Testis (tissue), 3 donors: ENCODE results near the gene ZNF581. TPM values are rescaled to one million over a fixed set of nuclear protein-coding genes. Genes with fewer than 3 reads are reported as not detected.

Experiments
- DNase-seq: peaks from one replicate; pipeline ENCODE4 v3.0.0-alpha.2; 2019
- H3K27ac ChIP-seq, 2 donors: fragments of 200-600 bp; sonication (generic); one replicate each; pipeline ENCODE4 v1.5.1; 2019
- H3K27me3 ChIP-seq: fragments of 200-600 bp; sonication (generic); one replicate; pipeline ENCODE4 v1.5.1; 2019
- H3K36me3 ChIP-seq: fragments of 200-600 bp; sonication (generic); one replicate; pipeline ENCODE4 v1.5.1; 2017; ENCODE audit warnings: low read depth; ENCODE audit errors: missing control alignments
- H3K4me1 ChIP-seq: fragments of 200-600 bp; sonication (generic); one replicate; pipeline ENCODE4 v1.5.1; 2019
- H3K4me3 ChIP-seq, 2 donors: fragments of 200-600 bp; sonication (generic); one replicate each; pipeline ENCODE4 v1.5.1; 2017 to 2019
- H3K9me3 ChIP-seq: fragments of 200-600 bp; sonication (generic); one replicate; pipeline ENCODE4 v1.5.1; 2017
- CTCF ChIP-seq, 3 experiments: fragments of 450-650 bp in 2 of 3; fragments of 200-600 bp in 1 of 3; sonication (generic) in 1 of 3; IDR thresholded peaks; one replicate each; pipeline ENCODE4 v1.5.1; 2016 to 2019; ENCODE audit warnings: antibody characterized with exemption in 3 of 3, mild to moderate bottlenecking in 2 of 3, moderate library complexity in 1 of 3
- POLR2A ChIP-seq: fragments of 450-650 bp; IDR thresholded peaks from one replicate; pipeline ENCODE4 v1.6.1; 2017; ENCODE audit warnings: antibody characterized with exemption, mild to moderate bottlenecking, moderate library complexity
- WGBS, 2 donors: methylation state at CpG; one replicate each; pipeline ENCODE4 v1.1.5; 2018; 5-methylcytosine and 5-hydroxymethylcytosine counted together
- intact Hi-C: fragments of 100-400 bp; cut with DNase I; formaldehyde crosslinking; loops from one replicate; pipeline ENCODE4 v1.15.1; 2023; ENCODE audit warnings: low total_unique reads
- polyA plus RNA-seq: library from polyadenylated mRNA; stranded (reverse); fragments of 350-450 nt; fragmentation: Illumina TruSeq; extraction: RNeasy Lipid Tissue Mini Kit (QIAGEN cat#74804); gene quantifications from one replicate; pipeline ENCODE4 v1.2.3, GENCODE V29; 2014; ENCODE audit warnings: low read depth, low replicate concordance; ENCODE audit not compliant: insufficient read depth
- total RNA-seq, 2 donors: library from RNA; depleted of rRNA; stranded (reverse); fragments of >200 nt; gene quantifications; one replicate each; pipeline ENCODE4 v1.2.3, GENCODE V29; 2016

Gene ZNF581
- total and polyA plus RNA-seq, 3 donors from 2014 or later: 17.3 to 31.2 (median 18.4) TPM

DNA sequence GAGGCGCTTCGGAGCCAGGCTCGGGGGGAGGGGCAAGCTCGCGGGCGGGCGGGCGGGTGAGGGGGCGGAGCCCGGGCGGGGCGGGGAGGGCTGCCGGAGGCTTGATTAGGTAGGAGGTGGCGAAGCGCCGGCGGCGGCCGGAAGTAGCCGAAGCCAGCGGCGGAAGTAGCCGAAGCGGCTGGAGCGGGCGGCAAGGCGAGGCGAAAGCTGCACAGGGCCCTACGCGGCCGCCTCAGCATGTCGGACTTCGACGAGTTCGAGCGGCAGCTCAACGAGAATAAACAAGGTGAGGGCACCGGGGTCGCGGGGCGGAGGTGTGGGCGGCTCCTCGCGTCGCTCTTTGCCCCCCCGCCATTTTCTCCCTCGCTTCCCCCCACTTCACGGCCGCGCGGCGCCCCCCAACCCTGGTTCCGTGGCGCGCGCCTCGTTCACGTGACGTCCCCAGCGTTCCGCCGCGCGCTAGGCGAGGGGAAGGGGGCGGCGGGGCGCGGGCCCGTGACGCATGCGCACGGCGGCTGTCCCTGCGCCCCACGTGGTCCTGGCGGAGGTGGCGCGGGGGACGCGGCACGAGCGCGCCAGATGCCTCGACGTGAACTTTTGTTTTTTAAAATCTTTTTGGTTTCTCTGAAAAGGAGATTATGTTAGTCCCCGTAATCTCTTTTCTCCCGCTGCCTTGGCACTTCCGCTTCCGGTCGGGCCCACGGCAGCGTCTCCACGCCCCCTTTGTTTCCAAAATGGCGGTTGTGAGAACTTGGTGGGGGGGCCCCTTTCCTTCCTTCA, 11.6 kb downstream of the ZNF581 start, which contains the start of gene U2AF2:
Gene U2AF2, plus strand, starts transcription at position 168 of the 780 bp plus-strand sequence. Its CDS starts 70 bp downstream, at position 238.
- 1% methylated on average over 56 to 93 of the region's 95 CpGs for WGBS, 2 donors

GRCh38 chr19:55655648-55656040, 12.2 kb downstream of the ZNF581 start:
- Histone ChIP-seq H3K4me3 (peak overlapping the region; percentile 82 to 97), H3K9me3 (no peaks in the 10 kb centered on the region), H3K4me1 (peaks cover 49% of the 10 kb centered on the region), H3K27ac (peak overlapping the region; percentile 96 to 100), H3K36me3 (no peaks in the 10 kb centered on the region), H3K27me3 (no peaks in the 10 kb centered on the region)
- 0 to 1% methylated on average over 19 of the region's 19 CpGs for WGBS, 2 donors
- intact Hi-C loops: no loop called here
- TF ChIP-seq CTCF (IDR thresholded peaks at IDR 0.05) (no peak), POLR2A (no peak)
- DNase-seq: no peak

More for the DNA sequence above, 11.6 kb downstream of the ZNF581 start, which contains the start of gene U2AF2:
- Histone ChIP-seq H3K27me3 (no peaks in the 10 kb centered on the region), H3K27ac (peak within 1 kb of the TSS; percentile 96 to 100), H3K36me3 (no peaks in the 10 kb centered on the region), H3K4me1 (peaks cover 43% of the 10 kb centered on the region), H3K4me3 (peak within 1 kb of the TSS; percentile 82 to 97), H3K9me3 (no peaks in the 10 kb centered on the region)
- TF ChIP-seq POLR2A: no peak
- no peak for TF ChIP-seq CTCF (IDR thresholded peaks at IDR 0.05)
- intact Hi-C loops: no loop called here
- peak; percentile 97 for DNase-seq

GRCh38 chr19:55656552-55656951, 13.1 kb downstream of the ZNF581 start:
- peaks cover 55% of the 10 kb centered on the region for H3K4me1 ChIP-seq

DNA sequence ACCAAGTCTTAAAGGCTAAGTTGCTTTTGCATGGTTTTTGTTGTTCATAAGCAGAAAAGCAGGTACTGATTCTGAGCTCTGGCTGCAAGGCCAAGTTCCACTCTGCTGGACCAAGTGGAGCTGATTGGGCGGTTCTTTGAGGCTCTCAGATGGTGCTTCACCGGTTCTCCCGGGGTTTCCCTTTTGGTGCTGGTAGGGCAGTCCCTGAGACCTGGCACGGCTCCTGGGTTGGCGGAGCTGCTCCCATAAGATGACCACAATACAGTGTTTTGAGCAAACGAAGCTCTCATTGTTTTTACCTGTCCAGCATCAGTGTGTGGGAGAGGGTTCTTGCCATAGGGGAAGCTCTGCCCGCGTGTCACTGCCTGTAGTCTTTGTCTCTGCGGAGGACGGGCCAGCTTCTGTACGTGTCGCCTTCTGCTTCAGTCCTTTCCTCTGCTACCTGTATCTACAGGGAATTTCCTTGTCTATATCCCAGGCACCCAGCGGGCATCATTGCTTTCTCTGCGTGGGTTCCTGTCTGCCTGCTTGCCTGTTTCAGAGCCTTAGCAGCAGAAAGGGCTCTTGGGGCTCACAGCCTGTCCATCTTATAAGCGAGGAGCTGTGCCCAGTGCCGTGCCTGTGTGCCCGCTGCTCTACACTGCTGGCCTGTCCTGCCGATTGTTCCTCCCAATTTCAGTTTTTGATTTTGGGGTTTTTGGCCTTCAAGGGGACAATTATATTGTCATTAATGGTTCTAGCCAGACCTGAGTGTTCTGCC, 13.7 kb downstream of the ZNF581 start:
- no peaks in the 10 kb centered on the region for H3K36me3 ChIP-seq
- H3K27ac ChIP-seq: no peak overlapping the region

More at GRCh38 chr19:55656552-55656951, 13.1 kb downstream of the ZNF581 start:
- TF ChIP-seq CTCF (IDR thresholded peaks at IDR 0.05) (no peak), POLR2A (no peak)
- Histone ChIP-seq H3K4me3 (peak overlapping the region in 1 of 2 donors; percentile 82), H3K27me3 (no peaks in the 10 kb centered on the region), H3K36me3 (no peaks in the 10 kb centered on the region), H3K27ac (no peak overlapping the region), H3K9me3 (no peaks in the 10 kb centered on the region)
- no peak for DNase-seq
- intact Hi-C loops: no loop called here
- 31 to 39% methylated on average over 7 of the region's 7 CpGs for WGBS, 2 donors

More for the DNA sequence above, 13.7 kb downstream of the ZNF581 start:
- whole genome bisulfite sequencing, 2 donors: 23 to 26% methylated on average over 13 to 18 of the region's 18 CpGs
- H3K27me3 ChIP-seq: no peaks in the 10 kb centered on the region
- no peak for TF ChIP-seq CTCF (IDR thresholded peaks at IDR 0.05)
- TF ChIP-seq POLR2A: no peak
- H3K9me3 ChIP-seq: no peaks in the 10 kb centered on the region
- intact Hi-C loops: no loop called here
- peak overlapping the region in 1 of 2 donors; percentile 82 for H3K4me3 ChIP-seq
- peaks cover 58% of the 10 kb centered on the region for H3K4me1 ChIP-seq
- DNase-seq: no peak
